Jurkat, Clone E6-1 (cell line): ENCODE measurements around the gene HK3.

Experiments used
- DNase-seq: peaks from one replicate; pipeline ENCODE4 v3.0.0-alpha.2; 2011; ENCODE audit warnings: low read depth, low spot score
- H3K4me3 ChIP-seq: 2 replicates; pipeline ENCODE4 v1.5.1; 2011; ENCODE audit warnings: mild to moderate bottlenecking, low read length, control low read depth, moderate library complexity

HK3 gene

GRCh38 chr5:176906126-176906525, 7.0 kb upstream of the HK3 start:
- no peak for DNase-seq
- no peak overlapping the region for H3K4me3 ChIP-seq

GRCh38 chr5:176904276-176904675, 5.1 kb upstream of the HK3 start:
- no peak for DNase-seq
- no peak overlapping the region for H3K4me3 ChIP-seq

DNA sequence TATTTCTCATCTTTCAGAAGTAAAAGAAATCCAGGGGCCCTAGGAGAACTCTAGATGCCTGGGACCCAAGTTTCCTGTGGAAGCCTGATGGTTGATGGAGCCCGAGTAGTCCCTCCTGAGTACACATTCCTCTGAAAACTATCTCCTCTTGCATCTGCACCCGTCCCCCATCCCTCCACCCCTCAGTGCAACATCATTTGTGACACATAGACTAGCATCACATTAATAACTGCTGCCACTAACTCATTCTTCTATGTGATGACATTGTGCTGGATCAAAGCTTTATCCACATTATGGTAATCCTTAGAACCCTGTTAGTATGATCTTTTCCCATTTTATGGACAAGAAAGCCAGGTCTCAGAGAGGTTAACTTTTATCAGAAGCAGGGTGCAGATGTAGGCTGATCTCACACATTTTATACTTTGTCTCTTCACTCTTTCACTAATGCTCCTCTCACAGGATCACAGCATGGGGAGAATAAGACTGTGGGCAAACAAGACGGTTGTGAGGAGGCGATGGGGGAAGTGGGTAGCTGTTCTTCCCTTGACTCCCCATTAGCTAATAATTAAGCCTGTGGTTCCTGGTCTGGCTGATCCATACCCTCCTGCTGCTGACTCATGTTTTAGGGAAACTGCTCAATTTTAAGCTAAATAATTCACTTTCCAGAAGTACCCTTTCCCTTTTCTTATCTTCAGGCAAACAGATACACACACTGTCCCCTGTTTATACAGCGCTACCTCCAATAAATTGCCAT, 3.9 kb upstream of the HK3 start:
- H3K4me3 ChIP-seq, result no peak overlapping the region
- DNase-seq, result no peak

- no peak for DNase-seq
Measured at GRCh38 chr5:176902102-176902814, 3.1 kb upstream of the HK3 start.

DNA sequence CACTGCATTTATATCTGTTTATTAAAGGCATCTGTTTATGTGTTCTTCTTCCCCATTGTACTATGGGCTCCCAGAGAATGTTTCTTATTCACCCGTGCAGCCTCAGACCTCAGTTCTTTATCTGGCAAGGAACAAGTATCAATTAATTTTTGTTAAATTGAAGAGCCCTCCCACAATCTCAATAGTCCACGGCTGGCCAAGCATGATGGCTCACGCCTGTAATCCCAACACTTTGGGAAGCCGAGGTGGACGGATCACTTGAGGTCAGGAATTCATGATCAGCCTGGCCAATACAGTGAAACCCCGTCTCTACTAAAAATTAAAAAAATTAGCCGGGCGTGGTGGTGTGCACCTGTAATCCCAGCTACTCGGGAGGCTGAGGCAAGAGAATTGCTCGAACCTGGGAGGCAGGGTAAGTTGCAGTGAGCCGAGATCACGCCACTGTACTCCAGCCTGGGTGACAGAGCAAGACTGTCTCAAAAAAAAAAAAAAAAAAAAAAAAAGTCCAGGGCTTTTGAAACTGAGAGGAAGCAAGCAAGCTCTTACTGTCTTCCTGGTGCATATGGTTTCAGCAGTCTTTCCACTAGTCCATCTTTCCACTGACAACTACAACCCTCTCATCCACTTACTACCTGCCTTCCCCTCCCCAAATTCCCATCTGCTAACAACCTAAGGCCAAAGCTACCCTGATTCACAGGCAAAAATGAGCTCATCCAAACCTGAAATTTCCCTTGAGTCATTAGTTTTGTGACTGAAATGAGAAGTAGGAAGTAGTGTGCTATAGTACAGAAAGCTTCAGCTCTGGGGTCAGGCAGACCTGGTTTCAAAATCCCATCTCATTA, 2.3 kb upstream of the HK3 start:
- DNase-seq, result no peak
- H3K4me3 ChIP-seq, result no peak overlapping the region

More at GRCh38 chr5:176902102-176902814, 3.1 kb upstream of the HK3 start:
- no peak overlapping the region for H3K4me3 ChIP-seq

GRCh38 chr5:176900780-176901204, 1.6 kb upstream of the HK3 start:
- DNase-seq, result no peak
- no peak overlapping the region for H3K4me3 ChIP-seq

DNA sequence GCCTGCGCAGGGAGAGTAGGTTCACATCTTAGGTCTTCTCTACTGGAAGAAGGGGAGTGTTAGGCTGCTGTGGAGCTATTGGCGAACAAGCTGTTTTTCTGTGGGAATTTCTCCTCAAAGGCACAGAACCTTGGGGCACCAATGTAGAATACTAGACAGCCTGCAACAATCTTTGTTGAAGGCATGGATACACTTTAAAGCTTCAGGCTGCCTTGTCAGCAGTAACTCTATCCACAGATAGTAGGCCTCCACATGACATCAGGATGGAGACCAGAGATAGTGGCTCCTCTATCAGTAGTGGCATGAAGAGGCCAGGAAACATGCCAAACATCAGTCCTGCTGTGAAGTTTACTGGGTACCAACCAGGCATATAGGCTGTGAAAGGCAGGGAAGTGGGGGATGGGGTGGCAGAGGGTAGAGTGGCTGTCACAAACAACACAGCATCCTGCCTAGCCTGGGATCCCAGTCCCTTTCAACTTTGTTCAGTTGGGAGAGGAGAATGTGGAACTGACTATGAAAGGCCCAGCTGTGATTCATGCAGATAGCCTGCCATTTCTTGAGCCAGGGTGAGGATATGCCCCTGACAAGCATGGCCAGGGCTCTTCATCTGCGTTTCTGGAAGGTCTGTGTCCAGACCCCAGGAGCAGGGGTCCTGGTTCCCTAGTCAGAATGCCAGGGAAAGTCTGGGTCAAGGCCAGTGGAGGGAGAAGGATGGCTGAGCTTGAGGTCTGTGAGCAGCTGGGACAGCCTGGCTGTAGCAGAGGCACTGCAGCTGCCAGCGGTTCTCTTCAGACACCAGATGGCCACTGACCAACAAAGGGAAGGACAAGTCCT, 1.0 kb upstream of the HK3 start:
- DNase-seq, result no peak
- H3K4me3 ChIP-seq, result no peak overlapping the region

DNA sequence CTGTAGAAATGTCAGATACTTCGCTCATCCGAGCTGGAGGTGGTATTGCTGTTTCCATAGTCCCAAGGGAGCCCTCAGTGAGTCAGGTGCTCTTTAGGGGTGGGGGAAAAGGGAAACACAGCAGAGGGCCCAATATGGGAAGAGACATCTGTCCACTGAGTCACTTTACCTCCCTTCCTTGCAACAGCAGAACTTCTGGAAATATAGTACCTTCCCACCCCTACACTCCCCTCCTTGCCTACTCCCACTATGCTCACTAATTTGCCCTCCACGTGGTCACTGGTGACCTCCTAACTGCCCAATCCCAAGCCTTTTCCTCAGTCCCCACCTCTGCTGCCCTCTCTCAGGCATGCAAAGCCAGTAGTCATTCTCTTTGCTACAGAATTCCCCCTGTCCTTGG, 1.9 kb downstream of the HK3 start:
- no peak for DNase-seq
- H3K4me3 ChIP-seq, result no peak overlapping the region

DNA sequence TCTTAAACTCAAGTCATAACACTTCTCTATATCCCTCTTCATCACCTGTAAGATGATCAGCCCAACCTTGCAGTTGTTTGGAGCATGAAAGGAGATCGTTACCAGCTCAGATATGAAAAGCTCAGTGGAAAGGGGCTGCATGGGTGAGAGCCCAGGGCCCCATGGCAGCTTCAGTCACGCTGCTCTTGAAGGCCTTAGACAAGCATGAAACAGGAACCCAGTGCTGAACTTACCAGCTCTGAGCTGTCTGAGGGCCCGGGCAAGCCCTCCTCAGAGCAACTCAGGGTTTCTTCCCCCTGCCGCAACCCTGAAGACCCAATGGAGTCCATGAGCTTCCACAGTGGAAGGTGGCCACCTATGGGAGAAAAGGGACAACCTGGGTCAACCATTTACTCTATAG, 3.3 kb downstream of the HK3 start:
- H3K4me3 ChIP-seq, result no peak overlapping the region
- no peak for DNase-seq

- no peak for DNase-seq
- no peak overlapping the region for H3K4me3 ChIP-seq
Measured at GRCh38 chr5:176894298-176894697, 4.8 kb downstream of the HK3 start.

DNA sequence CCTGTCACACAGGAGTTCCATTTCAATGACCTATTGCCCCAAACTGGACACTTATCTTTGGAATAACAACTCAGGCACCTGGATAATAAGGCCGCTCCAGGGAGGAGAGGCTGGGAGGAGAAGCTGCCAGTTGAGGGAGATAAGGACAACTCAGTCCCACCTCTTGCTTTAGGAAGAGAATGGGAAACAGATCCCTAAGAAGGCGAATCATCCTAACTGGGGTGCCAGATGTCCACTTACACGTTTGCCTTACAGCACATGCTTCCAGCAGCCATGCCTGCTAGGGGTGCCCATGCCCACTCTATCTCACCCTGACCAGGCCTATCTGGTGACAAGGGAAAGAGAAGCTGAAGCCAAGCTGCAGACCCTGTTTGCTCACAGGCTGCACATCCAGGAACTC, 6.5 kb downstream of the HK3 start:
- H3K4me3 ChIP-seq, result no peak overlapping the region
- DNase-seq, result no peak

DNA sequence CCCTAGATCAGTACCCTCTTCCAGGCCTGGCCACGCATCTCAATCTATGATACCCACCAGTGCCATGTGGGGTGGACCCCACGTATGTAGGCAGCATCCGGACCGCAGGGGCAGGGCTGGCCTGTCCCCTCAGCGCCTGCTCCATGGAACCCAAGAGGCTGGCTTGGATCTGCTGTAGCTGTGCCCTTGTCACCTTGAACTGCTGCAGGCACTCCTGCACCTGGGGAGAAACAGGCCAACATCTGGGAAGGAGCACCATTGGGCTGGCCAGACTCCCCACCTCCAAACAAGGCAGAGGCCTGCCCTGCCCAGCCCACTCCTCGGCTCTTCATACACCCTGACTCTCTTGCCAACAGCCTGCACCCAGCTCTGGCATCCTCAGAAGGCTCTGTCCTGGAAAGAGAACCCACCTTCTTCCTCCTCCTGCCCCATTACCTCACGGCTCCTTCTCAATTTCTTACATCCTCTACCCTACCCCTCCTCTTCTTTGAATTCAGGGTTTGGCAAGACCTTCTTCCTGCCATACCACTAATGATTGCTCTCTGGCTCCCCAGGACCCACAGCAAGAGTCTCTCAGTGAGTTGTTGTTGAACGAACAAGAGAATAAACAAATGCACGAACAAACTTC, 7.7 kb downstream of the HK3 start:
- no peak overlapping the region for H3K4me3 ChIP-seq
- DNase-seq, result no peak

GRCh38 chr5:176890455-176891330, 8.5 kb downstream of the HK3 start:
- DNase-seq, result no peak
- H3K4me3 ChIP-seq, result no peak overlapping the region

- DNase-seq, result no peak
- H3K4me3 ChIP-seq, result no peak overlapping the region
Measured at GRCh38 chr5:176889321-176890280, 9.5 kb downstream of the HK3 start.

- H3K4me3 ChIP-seq, result no peak overlapping the region
- DNase-seq, result no peak
Measured at GRCh38 chr5:176888865-176889165, 10.3 kb downstream of the HK3 start.

DNA sequence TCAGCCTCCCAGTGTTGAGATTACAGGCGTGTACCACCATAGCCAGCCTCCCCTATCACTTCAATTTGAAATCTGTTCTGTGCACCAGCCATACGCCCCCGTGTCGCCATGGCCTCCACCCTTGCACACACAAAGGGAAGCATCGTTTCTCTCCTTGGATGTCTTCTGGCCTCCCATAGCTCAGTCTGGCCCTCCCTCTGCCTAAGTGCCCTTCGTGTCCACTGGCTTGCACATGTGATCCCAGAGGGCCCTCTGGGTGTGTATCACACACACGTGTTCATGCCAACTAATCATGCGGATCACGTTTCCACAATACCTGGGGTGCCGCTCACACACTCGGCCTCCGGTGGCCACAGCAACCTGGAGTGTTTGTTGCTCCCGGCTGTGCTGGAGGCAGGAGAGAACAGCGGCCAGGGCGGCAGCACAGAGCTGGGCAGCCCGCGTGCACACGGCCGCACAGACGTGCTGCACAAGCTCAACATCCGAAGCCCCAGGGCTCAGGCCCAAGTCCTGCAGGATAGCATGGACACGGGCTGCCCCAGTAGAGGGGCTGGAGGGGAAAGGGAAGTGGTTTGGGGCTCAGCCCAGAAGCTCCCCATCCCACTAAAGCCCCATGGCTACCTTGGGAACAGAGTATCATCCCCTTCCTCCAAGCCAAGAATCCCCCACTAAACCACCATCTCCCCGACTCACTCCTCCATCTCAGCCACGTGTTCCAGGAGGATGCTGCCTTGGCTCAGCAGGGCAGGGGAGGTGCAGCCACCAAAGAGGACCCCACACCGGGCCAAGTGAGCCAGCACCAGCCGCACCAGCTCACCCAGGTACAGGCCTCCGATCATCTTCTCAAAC, 10.9 kb downstream of the HK3 start:
- DNase-seq, result no peak
- H3K4me3 ChIP-seq, result no peak overlapping the region
